ENCODE results near the gene PDE12. TPM values are rescaled to one million over a fixed set of nuclear protein-coding genes. Genes with fewer than 3 reads are reported as not detected.

PDE12 gene
- total RNA-seq, 2 experiments from 2014 or later, result 23.3 to 27.3 TPM

DNA sequence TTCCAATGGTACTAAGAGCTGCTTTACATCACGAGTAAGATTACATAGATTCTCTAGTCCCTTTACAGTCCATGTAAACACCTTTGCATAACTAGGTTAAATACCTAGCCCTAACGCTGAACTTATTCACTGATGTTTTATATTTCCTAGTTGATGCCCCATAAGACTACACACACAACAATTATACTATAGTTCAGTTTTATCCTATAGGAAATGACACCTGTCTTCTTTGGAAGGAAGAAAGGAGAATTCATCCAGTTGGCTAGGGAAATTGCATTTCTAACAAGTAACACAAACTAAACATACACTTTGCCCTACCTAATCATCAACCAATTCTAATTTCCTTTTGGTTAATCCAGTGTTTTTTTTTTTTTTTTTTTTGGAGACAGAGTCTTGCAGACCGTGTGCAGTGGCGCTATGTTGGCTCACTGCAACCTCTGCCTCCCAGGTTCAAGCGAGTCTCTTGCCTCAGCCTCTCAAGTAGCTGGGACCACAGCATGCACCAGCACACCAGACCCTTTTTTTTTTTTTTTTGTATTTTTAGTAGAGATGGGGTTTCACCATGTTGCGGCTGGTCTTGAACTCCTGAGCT, 13.9 kb downstream of the PDE12 start:
- DNase-seq (no peak), ATAC-seq (ENCODE audit: low read depth) (no peak)
- no peaks in the 10 kb centered on the region for H3K4me1 Mint-ChIP-seq
- no peak overlapping the region for H3K4me3 Mint-ChIP-seq
- POLR2A ChIA-PET, result no interaction called here
- no peaks in the 10 kb centered on the region for H3K27me3 Mint-ChIP-seq
- H3K36me3 Mint-ChIP-seq, result peaks cover 26% of the 10 kb centered on the region
- no peak overlapping the region for H3K27ac Mint-ChIP-seq
- H3K9me3 Mint-ChIP-seq, result no peaks in the 10 kb centered on the region

DNA sequence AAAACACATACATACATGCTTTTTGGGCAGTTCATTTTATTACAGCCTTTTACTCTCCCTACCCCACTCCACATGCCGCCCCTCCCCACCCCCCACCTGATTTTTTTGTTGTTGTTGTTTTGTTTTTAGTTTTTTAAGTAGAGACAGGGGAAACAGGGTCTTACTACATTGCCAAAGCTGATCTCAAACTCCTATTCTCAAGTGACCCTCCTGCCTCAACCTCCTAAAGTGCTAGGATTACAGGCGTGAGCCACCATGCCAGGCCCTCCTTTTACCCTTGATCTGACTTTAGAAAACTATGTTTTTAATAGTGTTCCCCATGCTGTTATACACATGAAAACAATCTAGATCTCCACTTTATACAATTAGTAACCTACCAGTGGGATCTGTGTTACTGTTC, 14.8 kb downstream of the PDE12 start:
- no peak overlapping the region for H3K27ac Mint-ChIP-seq

DNA sequence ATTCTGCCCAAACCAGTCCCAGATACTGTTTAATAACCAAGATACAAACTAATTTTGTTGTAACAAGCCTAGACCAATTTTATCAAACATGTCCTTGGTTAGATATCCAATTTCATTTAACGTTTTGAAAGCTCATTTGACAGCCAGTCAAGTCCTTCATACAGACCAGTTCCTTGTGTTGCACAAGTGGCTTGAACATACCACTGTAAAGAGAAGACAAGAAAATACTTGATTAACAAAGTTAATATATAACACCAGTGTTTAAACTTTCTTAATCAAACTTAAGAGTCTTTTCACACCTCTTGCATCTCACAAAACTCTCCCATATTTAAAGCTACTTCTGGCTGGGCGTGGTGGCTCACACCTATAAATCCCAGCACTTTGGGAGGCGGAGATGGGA, 16.0 kb downstream of the PDE12 start:
- POLR2A ChIA-PET, result no interaction called here
- Mint-ChIP-seq H3K4me1 (peaks cover 4% of the 10 kb centered on the region), H3K36me3 (peaks cover 25% of the 10 kb centered on the region), H3K9me3 (no peaks in the 10 kb centered on the region), H3K27ac (no peak overlapping the region), H3K27me3 (no peaks in the 10 kb centered on the region), H3K4me3 (no peak overlapping the region)
- DNase-seq, result no peak
- no peak for ATAC-seq (ENCODE audit: low read depth)

More for the DNA sequence above, 14.8 kb downstream of the PDE12 start:
- ATAC-seq (ENCODE audit: low read depth), result no peak
- H3K36me3 Mint-ChIP-seq, result peaks cover 24% of the 10 kb centered on the region
- H3K4me3 Mint-ChIP-seq, result no peak overlapping the region
- H3K27me3 Mint-ChIP-seq, result no peaks in the 10 kb centered on the region
- DNase-seq, result no peak
- no peaks in the 10 kb centered on the region for H3K9me3 Mint-ChIP-seq
- no peaks in the 10 kb centered on the region for H3K4me1 Mint-ChIP-seq
- POLR2A ChIA-PET, result no interaction called here

DNA sequence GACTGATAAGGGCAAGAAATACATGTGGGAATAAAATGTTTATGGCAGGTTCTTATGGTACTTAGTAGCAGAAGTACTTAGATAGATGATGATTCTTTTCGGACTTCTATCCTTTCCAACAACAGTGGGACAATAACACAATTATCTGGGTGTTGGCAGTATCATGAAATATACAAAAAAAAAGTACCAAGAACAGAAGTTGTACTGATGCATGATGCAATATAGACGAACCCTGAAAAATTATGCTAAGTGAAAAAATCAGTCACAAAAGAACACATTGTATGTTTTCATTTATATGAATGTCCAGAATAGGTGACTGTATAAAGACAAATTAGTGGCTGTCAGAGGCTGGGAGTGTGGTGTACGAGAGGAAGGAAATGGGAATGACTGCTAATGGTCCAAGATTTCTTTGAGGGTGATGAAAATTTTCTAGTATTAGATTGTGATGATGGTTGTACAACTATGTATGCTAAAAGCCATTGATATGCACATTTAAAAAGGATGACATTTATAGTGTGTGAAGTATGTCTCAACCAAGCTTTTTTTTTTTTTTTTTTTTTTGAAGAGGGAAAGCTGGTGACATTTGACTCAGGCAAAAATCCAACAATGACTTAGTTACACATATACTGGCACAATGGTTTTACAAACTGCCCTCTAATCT, 20.0 kb downstream of the PDE12 start:
- Mint-ChIP-seq H3K9me3 (no peaks in the 10 kb centered on the region), H3K36me3 (peaks cover 32% of the 10 kb centered on the region), H3K4me3 (no peak overlapping the region), H3K4me1 (peaks cover 6% of the 10 kb centered on the region), H3K27ac (no peak overlapping the region), H3K27me3 (no peaks in the 10 kb centered on the region)
- no peak for DNase-seq
- POLR2A ChIA-PET, result no interaction called here
- ATAC-seq (ENCODE audit: low read depth), result no peak

DNA sequence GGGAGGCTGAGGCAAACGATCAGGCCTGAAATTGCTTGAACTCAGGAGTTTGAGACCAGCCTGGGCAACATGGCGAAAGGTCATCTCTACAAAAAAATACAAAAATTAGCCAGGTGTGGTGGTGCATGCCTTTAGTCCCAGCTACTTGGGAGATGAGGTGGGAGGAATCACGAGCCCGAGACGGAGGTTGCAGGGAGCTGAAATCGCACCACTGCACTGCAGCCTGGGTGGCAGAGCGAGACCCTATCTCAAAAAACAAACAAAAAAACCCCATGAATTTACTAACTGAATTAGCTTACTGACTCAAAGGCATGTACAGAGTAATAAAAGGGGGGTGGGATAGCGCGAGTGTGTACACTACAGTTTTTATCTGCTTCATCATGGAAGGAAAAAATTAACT, 21.7 kb downstream of the PDE12 start:
- Mint-ChIP-seq H3K27me3 (no peaks in the 10 kb centered on the region), H3K27ac (no peak overlapping the region), H3K4me3 (no peak overlapping the region), H3K9me3 (no peaks in the 10 kb centered on the region), H3K36me3 (peaks cover 31% of the 10 kb centered on the region), H3K4me1 (peaks cover 6% of the 10 kb centered on the region)
- ATAC-seq (ENCODE audit: low read depth), result no peak
- DNase-seq, result no peak
- POLR2A ChIA-PET, result interaction anchor here (0.6 kb wide), 1 partner anchor 19 kb away, joined by 3 read pairs; no protein-coding TSS in a partner anchor

DNA sequence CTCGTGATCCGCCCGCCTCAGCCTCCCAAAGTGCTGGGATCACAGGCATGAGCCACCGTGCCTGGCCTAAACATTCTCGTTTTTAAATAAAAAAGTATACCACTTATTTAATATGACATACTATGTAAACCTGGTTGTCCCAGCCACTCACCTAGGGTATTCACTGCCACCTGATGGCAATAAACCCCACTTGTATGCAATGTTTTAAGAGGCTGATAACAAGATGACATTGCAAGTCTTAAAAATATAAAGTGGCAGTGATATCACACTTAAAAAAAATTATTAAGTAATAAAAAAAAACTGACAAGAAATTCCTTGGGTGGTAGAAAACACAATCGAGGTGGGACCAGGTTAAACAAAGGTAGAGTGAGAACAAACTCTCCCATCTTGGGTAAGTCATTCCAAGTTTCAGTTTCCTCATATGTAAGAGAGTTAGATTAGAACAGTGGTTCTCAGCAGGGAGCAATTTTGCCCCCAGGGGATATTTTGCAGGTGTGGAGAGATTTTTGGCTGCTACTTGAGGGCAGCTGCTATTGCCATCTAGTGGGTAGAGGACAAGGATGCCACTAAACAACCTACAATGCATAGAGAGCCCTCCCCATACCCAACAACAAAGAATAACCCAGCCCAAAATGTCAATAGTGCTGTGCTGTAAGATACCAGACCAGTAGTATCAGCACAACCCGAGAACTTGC, 26.5 kb downstream of the PDE12 start:
- Mint-ChIP-seq H3K27ac (no peak overlapping the region), H3K27me3 (no peaks in the 10 kb centered on the region), H3K4me1 (peaks cover 4% of the 10 kb centered on the region), H3K9me3 (no peaks in the 10 kb centered on the region), H3K36me3 (peaks cover 21% of the 10 kb centered on the region), H3K4me3 (no peak overlapping the region)
- DNase-seq (no peak), ATAC-seq (ENCODE audit: low read depth) (peak; percentile 39)
- POLR2A ChIA-PET, result no interaction called here

DNA sequence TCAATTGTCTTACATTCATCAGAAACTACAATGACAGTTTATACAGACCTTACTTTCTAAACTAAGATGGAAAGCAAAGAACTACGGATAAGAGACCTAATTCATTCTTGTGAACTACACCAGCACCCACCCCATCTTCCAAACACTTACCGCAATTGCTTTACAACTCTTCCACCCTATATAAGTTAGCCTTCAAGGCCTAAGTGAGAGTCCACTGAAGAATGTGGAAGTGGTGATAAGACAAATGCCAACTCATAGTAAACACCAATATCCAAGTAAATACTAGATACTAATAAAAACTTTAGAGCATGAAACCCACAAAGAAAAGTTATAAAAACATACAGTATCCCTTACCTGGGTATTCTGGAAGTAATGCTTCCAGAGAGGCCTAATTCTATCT, 27.5 kb downstream of the PDE12 start:
- Mint-ChIP-seq H3K9me3 (no peaks in the 10 kb centered on the region), H3K27me3 (no peaks in the 10 kb centered on the region), H3K4me1 (peaks cover 4% of the 10 kb centered on the region), H3K27ac (no peak overlapping the region), H3K36me3 (peaks cover 19% of the 10 kb centered on the region), H3K4me3 (no peak overlapping the region)
- POLR2A ChIA-PET, result interaction anchor here (0.5 kb wide), 1 partner anchor 880 kb away, joined by 3 read pairs; no protein-coding TSS in a partner anchor
- ATAC-seq (ENCODE audit: low read depth) (no peak), DNase-seq (no peak)

DNA sequence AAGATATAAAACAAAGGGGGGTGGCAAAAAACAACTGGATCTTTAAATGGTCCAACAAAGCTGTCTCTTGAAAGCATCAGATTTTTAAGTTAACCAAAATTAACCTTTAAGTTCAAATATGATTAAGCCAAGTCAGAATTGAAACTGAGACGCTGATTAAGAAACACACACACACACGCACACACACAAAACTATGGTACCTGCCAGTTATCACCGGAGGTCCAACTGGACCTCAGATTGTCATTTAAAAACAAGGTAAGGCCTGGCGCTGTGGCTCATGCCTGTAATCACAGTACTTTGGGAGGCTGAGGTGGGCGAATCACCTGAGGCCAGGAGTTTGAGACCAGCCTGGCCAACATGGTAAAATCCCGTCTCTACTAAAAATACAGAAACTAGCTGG, 30.7 kb downstream of the PDE12 start:
- no peaks in the 10 kb centered on the region for H3K9me3 Mint-ChIP-seq
- peaks cover 14% of the 10 kb centered on the region for H3K36me3 Mint-ChIP-seq
- POLR2A ChIA-PET, result no interaction called here
- no peak overlapping the region for H3K4me3 Mint-ChIP-seq
- no peaks in the 10 kb centered on the region for H3K27me3 Mint-ChIP-seq
- no peak for ATAC-seq (ENCODE audit: low read depth)
- DNase-seq, result no peak
- H3K4me1 Mint-ChIP-seq, result peaks cover 6% of the 10 kb centered on the region
- no peak overlapping the region for H3K27ac Mint-ChIP-seq

DNA sequence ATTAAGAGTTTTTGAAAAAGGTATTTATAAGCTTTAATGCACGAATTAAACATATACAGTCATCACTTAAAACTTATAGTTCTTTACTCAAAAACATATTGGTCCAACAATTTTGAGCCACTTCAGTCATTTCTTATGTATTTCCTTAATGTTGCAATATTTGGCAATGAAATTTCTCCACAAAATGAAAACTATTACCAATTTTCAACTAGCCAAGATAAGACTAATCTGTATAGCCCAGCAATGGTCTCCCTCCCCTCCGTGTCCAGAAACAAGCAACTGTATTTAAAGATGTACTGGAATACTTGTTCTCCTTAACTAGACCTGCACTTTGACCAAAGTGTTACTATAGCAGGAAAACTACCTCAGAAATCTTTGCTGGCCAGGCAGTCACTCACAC, 31.8 kb downstream of the PDE12 start:
- Mint-ChIP-seq H3K4me3 (no peak overlapping the region), H3K27me3 (no peaks in the 10 kb centered on the region), H3K4me1 (peaks cover 6% of the 10 kb centered on the region), H3K36me3 (peaks cover 13% of the 10 kb centered on the region), H3K27ac (no peak overlapping the region), H3K9me3 (no peaks in the 10 kb centered on the region)
- POLR2A ChIA-PET, result no interaction called here
- DNase-seq (no peak), ATAC-seq (ENCODE audit: low read depth) (no peak)

DNA sequence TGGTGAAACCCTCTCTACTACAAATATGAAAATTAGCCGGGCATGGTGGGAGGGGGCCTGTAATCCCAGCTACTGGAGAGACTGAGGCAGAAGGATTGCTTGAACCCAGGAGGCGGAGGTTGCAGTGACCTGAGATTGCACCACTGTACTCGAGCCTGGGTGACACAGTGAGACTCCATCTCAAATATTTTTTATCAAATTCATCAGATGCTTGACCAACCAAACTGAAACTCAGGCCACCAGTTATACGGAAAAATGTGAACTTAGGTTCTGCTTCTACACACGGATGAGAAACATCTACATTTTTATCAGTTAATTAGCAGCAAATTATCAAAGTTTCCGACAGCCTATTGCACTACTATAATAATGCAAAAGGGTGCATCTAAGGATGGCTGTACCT, 36.2 kb downstream of the PDE12 start:
- Mint-ChIP-seq H3K4me1 (peaks cover 20% of the 10 kb centered on the region), H3K36me3 (peaks cover 13% of the 10 kb centered on the region), H3K27ac (no peak overlapping the region), H3K4me3 (no peak overlapping the region), H3K9me3 (no peaks in the 10 kb centered on the region), H3K27me3 (no peaks in the 10 kb centered on the region)
- DNase-seq, result no peak
- ATAC-seq (ENCODE audit: low read depth), result no peak
- POLR2A ChIA-PET, result interaction anchor here (1.3 kb wide), 1 partner anchor 36 kb away, joined by 3 read pairs; the partner anchor contains the start of gene PDE12

DNA sequence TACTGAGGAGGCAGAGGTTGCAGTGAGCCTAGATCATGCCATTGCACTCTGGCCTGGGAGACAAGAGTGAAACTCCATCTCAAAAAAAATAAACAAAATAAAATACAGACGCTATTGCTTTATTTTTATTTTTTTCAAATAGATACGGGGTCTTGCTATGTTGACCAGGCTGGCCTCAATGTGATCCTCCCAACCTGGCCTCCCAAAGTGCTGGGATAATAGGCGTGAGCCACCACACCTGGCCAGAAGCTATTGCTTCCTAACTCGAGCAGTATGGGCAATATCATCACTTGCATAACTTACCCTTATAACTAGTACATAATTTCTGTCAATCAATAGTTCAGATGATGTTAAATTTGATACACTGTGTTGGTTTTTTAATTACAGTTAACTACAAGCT, 38.1 kb downstream of the PDE12 start:
- Mint-ChIP-seq H3K4me1 (peaks cover 25% of the 10 kb centered on the region), H3K27me3 (no peaks in the 10 kb centered on the region), H3K27ac (no peak overlapping the region), H3K36me3 (peaks cover 11% of the 10 kb centered on the region), H3K4me3 (peak overlapping the region; percentile 38), H3K9me3 (no peaks in the 10 kb centered on the region)
- POLR2A ChIA-PET, result interaction anchor here (0.6 kb wide), 1 partner anchor 26 kb away, joined by 7 read pairs; no protein-coding TSS in a partner anchor
- DNase-seq (no peak), ATAC-seq (ENCODE audit: low read depth) (no peak)

DNA sequence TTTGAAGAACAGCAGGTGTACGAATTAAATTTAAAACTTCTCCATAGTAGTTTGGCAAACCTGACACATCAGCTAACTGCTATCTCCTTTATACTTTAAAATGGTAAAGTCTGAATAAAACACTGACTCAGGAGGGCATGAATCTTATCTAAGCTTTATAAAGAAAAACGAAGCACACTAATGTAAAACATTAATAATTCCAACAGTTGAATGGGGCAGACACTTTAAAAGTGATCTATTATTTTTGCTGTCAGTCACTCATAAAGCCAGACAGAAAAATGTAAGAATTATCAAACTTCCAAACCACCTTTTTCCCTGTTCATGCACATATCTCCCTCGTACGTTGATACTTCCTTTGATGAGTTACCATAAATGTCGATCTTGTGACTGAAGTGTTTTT, 38.5 kb downstream of the PDE12 start:
- POLR2A ChIA-PET, result interaction anchor here (0.6 kb wide), 1 partner anchor 27 kb away, joined by 7 read pairs; no protein-coding TSS in a partner anchor
- ATAC-seq (ENCODE audit: low read depth), result no peak
- Mint-ChIP-seq H3K4me1 (peaks cover 28% of the 10 kb centered on the region), H3K9me3 (no peaks in the 10 kb centered on the region), H3K36me3 (peaks cover 11% of the 10 kb centered on the region), H3K27me3 (no peaks in the 10 kb centered on the region), H3K4me3 (peak overlapping the region; percentile 92), H3K27ac (no peak overlapping the region)
- no peak for DNase-seq

DNA sequence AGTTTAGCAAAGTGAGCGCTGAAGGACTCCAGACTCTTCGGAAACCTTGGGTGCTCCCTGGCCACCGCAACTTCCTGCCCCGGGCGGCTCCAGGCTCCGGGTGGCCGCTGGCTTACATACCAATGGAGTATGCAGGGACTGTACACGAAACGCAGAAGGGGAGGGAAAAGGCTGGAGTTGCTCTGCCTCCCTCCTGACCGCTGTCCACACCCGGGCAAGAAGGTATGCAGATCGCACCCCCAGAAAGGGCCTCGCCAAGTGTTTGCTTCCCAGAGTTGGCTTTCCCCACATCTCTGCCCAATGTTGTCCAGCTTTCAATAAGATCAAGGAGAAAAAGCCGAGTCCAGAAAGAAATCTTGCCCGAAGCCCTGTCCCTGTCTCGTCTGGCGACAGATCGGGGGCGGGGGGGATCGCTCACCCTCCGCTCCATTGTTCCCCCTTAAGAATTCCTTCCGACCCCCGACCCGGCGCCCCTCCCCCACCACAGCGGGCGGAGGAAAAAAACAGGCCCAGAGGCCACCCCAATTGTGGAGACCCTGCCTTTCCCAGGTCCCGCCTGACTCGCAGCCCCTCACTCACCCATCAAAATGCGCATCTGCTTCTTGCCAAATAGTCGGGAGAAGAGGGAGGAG, 40.5 kb downstream of the PDE12 start:
- Mint-ChIP-seq H3K9me3 (no peaks in the 10 kb centered on the region), H3K27ac (peak overlapping the region; percentile 99), H3K27me3 (no peaks in the 10 kb centered on the region), H3K4me3 (peak overlapping the region; percentile 92), H3K4me1 (peaks cover 27% of the 10 kb centered on the region), H3K36me3 (peaks cover 12% of the 10 kb centered on the region)
- ATAC-seq (ENCODE audit: low read depth), result peak; percentile 2
- peak; percentile 72 for DNase-seq
- POLR2A ChIA-PET, result interaction anchor here (0.6 to 3.8 kb wide), 12 partner anchors 16 to 840 kb away, joined by 3 to 55 read pairs (median 5); partner anchors contain the start of genes APPL1, DENND6A, PDE12 and SLMAP
